GM12892 (cell line): Measurements from ENCODE around the gene TRPM2.
"Not testable (repeated sequence)": the region's sequence is repeated elsewhere in the genome, so short reads cannot be mapped to it uniquely, and the experiment has no call there.

Experiments
- DNase-seq: peaks from one replicate; pipeline ENCODE4 v3.0.0; 2011; ENCODE audit not compliant: insufficient read length
- FAIRE-seq: peaks from 2 replicates; lab custom pipeline; 2011; peaks lifted over from hg19 to GRCh38; lab: Jason Lieb, UNC
- POLR2A ChIP-seq: IDR thresholded peaks from 2 replicates; pipeline ENCODE4 v1.6.1; 2011; ENCODE audit warnings: low read depth, low read length, control low read depth
- POLR2AphosphoS5 ChIP-seq: IDR thresholded peaks from 2 replicates; pipeline ENCODE4 v1.6.1; 2011; ENCODE audit warnings: low read depth, low read length, control low read depth
- TAF1 ChIP-seq: IDR thresholded peaks from 2 replicates; pipeline ENCODE4 v1.6.1; 2011; ENCODE audit warnings: low read depth, mild to moderate bottlenecking, control low read depth, low read length, borderline replicate concordance

The TRPM2 gene

DNA sequence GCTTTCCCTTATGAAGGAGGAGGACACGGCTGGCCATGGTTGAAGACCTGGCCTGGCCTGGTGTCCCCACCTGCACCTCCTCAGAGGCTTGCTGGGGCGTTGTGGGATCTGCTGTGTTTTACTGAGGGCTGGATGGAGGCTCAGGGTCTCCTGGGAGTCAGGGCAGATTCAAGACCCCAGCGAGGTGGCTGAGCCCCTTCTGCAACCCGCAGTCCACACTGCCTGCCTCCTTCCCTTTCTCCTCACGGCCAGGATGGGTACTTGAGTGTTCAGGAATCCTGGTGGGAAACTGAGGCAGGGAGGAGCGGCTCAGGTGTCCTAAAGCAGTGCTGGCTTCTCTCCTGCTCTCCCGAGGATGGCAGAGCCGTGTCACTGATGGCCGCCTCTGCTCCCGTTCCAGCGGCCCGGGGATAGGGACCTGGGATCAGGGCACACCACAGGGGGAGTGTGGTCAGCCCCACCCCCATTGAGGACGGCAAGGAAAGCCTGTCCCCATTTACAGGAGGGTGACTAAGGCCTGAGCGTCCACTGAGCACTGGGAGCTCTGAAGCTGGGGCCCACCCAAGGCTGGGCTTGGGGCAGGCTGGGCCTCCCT, 47.5 kb downstream of the TRPM2 start:
- DNase-seq, result no peak
- FAIRE-seq, result no peak
- TF ChIP-seq POLR2AphosphoS5, result no peak
- TF ChIP-seq POLR2A, result no peak
- no peak for TF ChIP-seq TAF1

- no peak for DNase-seq
- no peak for TF ChIP-seq POLR2A
- no peak for TF ChIP-seq TAF1
- TF ChIP-seq POLR2AphosphoS5, result no peak
- no peak for FAIRE-seq
Observed at GRCh38 chr21:44401386-44402160, 48.2 kb downstream of the TRPM2 start.

GRCh38 chr21:44402323-44403105, 49.1 kb downstream of the TRPM2 start:
- FAIRE-seq (no peak), DNase-seq (no peak)
- TF ChIP-seq TAF1 (no peak), POLR2A (no peak), POLR2AphosphoS5 (no peak)

- TF ChIP-seq POLR2A (no peak), TAF1 (no peak), POLR2AphosphoS5 (no peak)
- peak; percentile 68 for FAIRE-seq
- no peak for DNase-seq
Observed at GRCh38 chr21:44403106-44404020, 49.9 kb downstream of the TRPM2 start.

GRCh38 chr21:44404482-44404881, 51.1 kb downstream of the TRPM2 start:
- FAIRE-seq, DNase-seq: not testable (repeated sequence)

DNA sequence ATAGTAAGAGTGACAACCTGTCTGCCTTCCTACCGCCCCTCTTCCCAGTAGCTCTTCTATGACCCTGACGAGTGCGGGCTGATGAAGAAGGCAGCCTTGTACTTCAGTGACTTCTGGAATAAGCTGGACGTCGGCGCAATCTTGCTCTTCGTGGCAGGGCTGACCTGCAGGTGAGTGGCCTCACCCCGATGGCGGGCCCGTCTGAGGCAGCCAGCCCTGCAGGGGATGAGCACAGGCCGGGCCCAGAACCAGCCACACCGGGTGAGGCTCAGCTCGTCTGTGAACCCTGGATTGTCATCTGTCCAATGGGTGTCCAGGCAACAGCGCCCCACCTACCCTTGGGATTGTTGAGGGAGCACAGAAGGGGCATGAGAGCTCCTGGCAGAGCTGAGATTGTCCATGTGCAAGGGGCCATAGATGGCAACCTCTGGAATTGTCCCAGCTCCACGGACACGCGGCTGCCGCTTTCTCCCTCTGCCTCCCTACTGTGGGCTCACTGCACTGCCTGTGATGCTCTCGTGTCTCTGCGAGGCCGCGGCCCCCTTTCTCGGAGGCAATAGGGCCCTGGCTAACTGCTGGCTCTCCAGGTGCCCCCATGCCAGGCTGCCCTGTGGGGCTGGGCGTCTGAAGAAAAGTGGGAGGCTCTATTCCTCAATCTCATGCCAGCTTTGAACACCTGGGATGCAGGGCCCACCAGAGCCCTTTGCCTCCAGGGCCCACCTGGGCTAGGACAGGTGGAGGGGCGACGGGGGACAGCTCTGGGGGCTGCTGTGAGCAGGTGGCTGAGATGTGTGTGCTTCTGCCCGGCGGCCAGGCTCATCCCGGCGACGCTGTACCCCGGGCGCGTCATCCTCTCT, 51.9 kb downstream of the TRPM2 start:
- FAIRE-seq (no peak), DNase-seq (no peak)
- no peak for TF ChIP-seq POLR2A
- TF ChIP-seq POLR2AphosphoS5, result no peak
- TF ChIP-seq TAF1, result no peak

DNA sequence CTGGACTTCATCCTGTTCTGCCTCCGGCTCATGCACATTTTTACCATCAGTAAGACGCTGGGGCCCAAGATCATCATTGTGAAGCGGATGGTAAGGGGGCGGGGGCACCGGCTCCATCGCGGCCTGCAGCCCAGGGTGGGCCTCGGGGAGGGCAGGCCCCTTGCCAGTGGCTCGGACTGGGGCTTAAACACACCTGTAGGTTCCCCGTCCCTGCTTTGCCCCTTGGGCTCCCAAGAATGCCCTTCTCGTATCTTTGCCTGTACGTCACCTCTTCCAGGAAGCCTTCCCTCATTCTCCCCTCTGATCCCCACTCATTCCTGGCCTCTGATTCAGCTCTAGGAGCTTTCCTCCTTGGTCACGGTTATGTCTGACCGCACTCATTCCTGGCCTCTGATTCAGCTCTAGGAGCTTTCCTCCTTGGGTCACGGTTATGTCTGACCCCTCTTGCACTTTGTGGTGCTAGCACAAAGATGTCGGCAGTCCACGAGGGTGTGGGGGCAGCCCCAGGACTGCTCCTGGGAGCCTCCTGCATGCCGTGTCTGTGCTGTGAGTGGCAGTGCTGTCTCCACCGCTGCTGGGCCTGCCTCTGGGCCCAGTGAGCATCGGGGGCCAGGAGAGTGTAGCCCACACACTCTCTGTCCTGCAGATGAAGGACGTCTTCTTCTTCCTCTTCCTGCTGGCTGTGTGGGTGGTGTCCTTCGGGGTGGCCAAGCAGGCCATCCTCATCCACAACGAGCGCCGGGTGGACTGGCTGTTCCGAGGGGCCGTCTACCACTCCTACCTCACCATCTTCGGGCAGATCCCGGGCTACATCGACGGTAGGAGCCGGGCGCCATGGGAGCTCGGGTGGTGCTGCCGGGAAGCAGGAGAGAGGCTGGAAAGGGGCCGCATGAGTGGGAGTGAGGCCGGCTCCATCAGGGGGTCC, 52.8 kb downstream of the TRPM2 start:
- no peak for DNase-seq
- FAIRE-seq, result no peak
- no peak for TF ChIP-seq POLR2A
- TF ChIP-seq TAF1, result no peak
- no peak for TF ChIP-seq POLR2AphosphoS5

DNA sequence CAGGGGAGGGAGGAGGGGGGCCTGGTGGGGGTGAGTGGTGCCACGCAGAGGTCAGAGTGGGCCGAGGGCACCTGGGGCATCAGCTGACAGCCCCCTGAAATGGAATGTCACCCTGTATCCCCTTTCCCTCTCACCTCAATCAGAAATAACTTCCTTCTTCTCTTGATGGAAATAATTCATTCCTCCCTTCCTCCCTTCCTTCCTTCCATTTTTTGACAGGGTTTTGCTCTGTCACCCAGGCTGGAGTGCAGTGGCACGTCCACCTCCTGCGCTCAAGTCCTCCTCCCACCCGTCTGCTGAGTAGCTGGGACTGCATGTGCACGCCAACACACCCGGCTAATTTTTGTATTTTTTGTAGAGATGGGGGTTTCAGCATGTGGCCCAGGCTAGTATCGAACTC, 53.5 kb downstream of the TRPM2 start:
- no peak for FAIRE-seq
- DNase-seq, result no peak
- TF ChIP-seq POLR2A (no peak), TAF1 (no peak), POLR2AphosphoS5 (no peak)

- TF ChIP-seq TAF1, result no peak
- TF ChIP-seq POLR2A, result no peak
- TF ChIP-seq POLR2AphosphoS5, result no peak
- no peak for DNase-seq
- FAIRE-seq, result no peak
Observed at GRCh38 chr21:44407493-44407892, 54.1 kb downstream of the TRPM2 start.

- no peak for TF ChIP-seq POLR2AphosphoS5
- TF ChIP-seq TAF1, result no peak
- no peak for TF ChIP-seq POLR2A
- FAIRE-seq, result no peak
- no peak for DNase-seq
Observed at GRCh38 chr21:44408226-44408625, 54.8 kb downstream of the TRPM2 start.
